Measurements from ENCODE around the gene TUBGCP4.

GRCh38 chr15:43434446-43434845, 63.5 kb downstream of the TUBGCP4 start:
- no peak for TF ChIP-seq ZNF274 (IDR thresholded peaks at IDR 0.05; ENCODE audit: low read depth, low read length)
- TF ChIP-seq RAD21 (IDR thresholded peaks at IDR 0.05; ENCODE audit: low read depth) = no peak
- TF ChIP-seq TCF7L2 (IDR thresholded peaks at IDR 0.05; ENCODE audit: borderline replicate concordance, extremely low read depth, insufficient read depth, insufficient read length) = no peak
- TF ChIP-seq POLR2A (IDR thresholded peaks at IDR 0.05; ENCODE audit: borderline replicate concordance, extremely low read depth, insufficient read depth, insufficient read length) = no peak
